Measurements from ENCODE around the gene UFD1. TPM values are rescaled to one million over a fixed set of nuclear protein-coding genes. Genes with fewer than 3 reads are reported as not detected.

Gene UFD1
- total and polyA plus RNA-seq, 9 of the 15 experiments (the other 6 are each of a cell fraction or from before 2014, with no cell fraction given) = 238 to 645 (median 363) TPM

DNA sequence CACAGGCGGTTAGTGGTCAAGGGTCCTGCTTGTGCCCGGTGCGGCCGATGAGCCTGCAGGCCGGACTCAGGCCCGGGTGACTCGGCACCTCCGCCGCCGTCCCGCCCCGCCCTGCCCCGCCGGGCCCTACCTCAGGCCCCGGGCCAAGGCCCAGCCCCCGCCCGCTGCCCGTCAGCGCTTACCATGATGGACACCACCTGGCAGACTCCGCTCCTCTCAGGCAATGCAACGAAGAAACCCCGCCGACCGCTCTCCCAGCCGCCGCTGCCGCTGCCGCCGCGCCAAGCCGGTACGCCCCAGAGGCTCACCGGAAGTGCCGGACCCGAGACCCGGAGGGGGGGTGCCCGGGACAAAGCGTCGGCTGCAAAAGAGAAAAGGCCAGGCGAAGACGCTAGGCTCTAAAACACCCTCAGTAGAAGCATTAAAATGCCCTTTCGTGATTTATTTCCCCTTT is at the start of gene UFD1 (continued):
- no peak for TF ChIP-seq RBM34 (IDR thresholded peaks at IDR 0.05; ENCODE audit: borderline replicate concordance, insufficient read depth, low read length)
- no peak for TF ChIP-seq FOS (IDR thresholded peaks at IDR 0.05; ENCODE audit: extremely low read depth, insufficient read length)
- TF ChIP-seq, protein P1, sequence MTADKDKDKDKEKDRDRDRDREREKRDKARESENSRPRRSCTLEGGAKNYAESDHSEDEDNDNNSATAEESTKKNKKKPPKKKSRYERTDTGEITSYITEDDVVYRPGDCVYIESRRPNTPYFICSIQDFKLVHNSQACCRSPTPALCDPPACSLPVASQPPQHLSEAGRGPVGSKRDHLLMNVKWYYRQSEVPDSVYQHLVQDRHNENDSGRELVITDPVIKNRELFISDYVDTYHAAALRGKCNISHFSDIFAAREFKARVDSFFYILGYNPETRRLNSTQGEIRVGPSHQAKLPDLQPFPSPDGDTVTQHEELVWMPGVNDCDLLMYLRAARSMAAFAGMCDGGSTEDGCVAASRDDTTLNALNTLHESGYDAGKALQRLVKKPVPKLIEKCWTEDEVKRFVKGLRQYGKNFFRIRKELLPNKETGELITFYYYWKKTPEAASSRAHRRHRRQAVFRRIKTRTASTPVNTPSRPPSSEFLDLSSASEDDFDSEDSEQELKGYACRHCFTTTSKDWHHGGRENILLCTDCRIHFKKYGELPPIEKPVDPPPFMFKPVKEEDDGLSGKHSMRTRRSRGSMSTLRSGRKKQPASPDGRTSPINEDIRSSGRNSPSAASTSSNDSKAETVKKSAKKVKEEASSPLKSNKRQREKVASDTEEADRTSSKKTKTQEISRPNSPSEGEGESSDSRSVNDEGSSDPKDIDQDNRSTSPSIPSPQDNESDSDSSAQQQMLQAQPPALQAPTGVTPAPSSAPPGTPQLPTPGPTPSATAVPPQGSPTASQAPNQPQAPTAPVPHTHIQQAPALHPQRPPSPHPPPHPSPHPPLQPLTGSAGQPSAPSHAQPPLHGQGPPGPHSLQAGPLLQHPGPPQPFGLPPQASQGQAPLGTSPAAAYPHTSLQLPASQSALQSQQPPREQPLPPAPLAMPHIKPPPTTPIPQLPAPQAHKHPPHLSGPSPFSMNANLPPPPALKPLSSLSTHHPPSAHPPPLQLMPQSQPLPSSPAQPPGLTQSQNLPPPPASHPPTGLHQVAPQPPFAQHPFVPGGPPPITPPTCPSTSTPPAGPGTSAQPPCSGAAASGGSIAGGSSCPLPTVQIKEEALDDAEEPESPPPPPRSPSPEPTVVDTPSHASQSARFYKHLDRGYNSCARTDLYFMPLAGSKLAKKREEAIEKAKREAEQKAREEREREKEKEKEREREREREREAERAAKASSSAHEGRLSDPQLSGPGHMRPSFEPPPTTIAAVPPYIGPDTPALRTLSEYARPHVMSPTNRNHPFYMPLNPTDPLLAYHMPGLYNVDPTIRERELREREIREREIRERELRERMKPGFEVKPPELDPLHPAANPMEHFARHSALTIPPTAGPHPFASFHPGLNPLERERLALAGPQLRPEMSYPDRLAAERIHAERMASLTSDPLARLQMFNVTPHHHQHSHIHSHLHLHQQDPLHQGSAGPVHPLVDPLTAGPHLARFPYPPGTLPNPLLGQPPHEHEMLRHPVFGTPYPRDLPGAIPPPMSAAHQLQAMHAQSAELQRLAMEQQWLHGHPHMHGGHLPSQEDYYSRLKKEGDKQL (CRISPR knock-in tag; IDR thresholded peaks at IDR 0.05; ENCODE audit: borderline replicate concordance) = no peak
- no peak for TF ChIP-seq ZNF766 (CRISPR knock-in tag; conservative IDR thresholded peaks at IDR 0.05)
- TF ChIP-seq CHD2 (IDR thresholded peaks at IDR 0.05; ENCODE audit: low read depth, low read length) = no peak
- no peak for TF ChIP-seq SREBF2 (CRISPR knock-in tag; IDR thresholded peaks at IDR 0.05)
- TF ChIP-seq PHF8 (IDR thresholded peaks at IDR 0.05; ENCODE audit: borderline replicate concordance, low read length) = peak; percentile 93; the same call in 1 of the 2 replicates
- TF ChIP-seq NBN (IDR thresholded peaks at IDR 0.05; ENCODE audit: low read depth) = no peak
- no peak for TF ChIP-seq PYGO2 (tag; IDR thresholded peaks at IDR 0.05)
- no peak for TF ChIP-seq SRSF1 (IDR thresholded peaks at IDR 0.05; ENCODE audit: low read depth, low read length)
- TF ChIP-seq ZNF263 (CRISPR knock-in tag; IDR thresholded peaks at IDR 0.05; ENCODE audit: borderline replicate concordance) = no peak
- TF ChIP-seq SETDB1 (IDR thresholded peaks at IDR 0.05; ENCODE audit: low read length) = no peak
- no peak for TF ChIP-seq MTA3 (IDR thresholded peaks at IDR 0.05; ENCODE audit: borderline replicate concordance)
- TF ChIP-seq, protein P2, sequence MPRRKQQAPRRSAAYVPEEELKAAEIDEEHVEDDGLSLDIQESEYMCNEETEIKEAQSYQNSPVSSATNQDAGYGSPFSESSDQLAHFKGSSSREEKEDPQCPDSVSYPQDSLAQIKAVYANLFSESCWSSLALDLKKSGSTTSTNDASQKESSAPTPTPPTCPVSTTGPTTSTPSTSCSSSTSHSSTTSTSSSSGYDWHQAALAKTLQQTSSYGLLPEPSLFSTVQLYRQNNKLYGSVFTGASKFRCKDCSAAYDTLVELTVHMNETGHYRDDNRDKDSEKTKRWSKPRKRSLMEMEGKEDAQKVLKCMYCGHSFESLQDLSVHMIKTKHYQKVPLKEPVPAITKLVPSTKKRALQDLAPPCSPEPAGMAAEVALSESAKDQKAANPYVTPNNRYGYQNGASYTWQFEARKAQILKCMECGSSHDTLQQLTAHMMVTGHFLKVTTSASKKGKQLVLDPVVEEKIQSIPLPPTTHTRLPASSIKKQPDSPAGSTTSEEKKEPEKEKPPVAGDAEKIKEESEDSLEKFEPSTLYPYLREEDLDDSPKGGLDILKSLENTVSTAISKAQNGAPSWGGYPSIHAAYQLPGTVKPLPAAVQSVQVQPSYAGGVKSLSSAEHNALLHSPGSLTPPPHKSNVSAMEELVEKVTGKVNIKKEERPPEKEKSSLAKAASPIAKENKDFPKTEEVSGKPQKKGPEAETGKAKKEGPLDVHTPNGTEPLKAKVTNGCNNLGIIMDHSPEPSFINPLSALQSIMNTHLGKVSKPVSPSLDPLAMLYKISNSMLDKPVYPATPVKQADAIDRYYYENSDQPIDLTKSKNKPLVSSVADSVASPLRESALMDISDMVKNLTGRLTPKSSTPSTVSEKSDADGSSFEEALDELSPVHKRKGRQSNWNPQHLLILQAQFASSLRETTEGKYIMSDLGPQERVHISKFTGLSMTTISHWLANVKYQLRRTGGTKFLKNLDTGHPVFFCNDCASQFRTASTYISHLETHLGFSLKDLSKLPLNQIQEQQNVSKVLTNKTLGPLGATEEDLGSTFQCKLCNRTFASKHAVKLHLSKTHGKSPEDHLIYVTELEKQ (CRISPR knock-in tag; IDR thresholded peaks at IDR 0.05) = peak; percentile 57; the same call in 1 of the 2 replicates
- no peak for TF ChIP-seq ERF (CRISPR knock-in tag; IDR thresholded peaks at IDR 0.05)
- no peak for TF ChIP-seq ZNF232 (CRISPR knock-in tag; IDR thresholded peaks at IDR 0.05)
- no peak for TF ChIP-seq HNRNPK (IDR thresholded peaks at IDR 0.05; ENCODE audit: low read depth, low read length, poor library complexity, severe bottlenecking)
- TF ChIP-seq, protein P3, sequence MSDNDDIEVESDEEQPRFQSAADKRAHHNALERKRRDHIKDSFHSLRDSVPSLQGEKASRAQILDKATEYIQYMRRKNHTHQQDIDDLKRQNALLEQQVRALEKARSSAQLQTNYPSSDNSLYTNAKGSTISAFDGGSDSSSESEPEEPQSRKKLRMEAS (CRISPR knock-in tag; IDR thresholded peaks at IDR 0.05) = no peak
- TF ChIP-seq, protein P4, sequence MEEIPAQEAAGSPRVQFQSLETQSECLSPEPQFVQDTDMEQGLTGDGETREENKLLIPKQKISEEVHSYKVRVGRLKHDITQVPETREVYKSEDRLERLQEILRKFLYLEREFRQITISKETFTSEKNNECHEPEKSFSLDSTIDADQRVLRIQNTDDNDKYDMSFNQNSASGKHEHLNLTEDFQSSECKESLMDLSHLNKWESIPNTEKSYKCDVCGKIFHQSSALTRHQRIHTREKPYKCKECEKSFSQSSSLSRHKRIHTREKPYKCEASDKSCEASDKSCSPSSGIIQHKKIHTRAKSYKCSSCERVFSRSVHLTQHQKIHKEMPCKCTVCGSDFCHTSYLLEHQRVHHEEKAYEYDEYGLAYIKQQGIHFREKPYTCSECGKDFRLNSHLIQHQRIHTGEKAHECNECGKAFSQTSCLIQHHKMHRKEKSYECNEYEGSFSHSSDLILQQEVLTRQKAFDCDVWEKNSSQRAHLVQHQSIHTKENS (CRISPR knock-in tag; IDR thresholded peaks at IDR 0.05) = no peak
